AG08395 (cell line): Measurements from ENCODE around the gene LAP3.

ENCODE experiments used
- DNase-seq: peaks from one replicate; pipeline ENCODE4 v3.0.0; 2012; ENCODE audit warnings: mixed read lengths, low spot score

The LAP3 gene

DNA sequence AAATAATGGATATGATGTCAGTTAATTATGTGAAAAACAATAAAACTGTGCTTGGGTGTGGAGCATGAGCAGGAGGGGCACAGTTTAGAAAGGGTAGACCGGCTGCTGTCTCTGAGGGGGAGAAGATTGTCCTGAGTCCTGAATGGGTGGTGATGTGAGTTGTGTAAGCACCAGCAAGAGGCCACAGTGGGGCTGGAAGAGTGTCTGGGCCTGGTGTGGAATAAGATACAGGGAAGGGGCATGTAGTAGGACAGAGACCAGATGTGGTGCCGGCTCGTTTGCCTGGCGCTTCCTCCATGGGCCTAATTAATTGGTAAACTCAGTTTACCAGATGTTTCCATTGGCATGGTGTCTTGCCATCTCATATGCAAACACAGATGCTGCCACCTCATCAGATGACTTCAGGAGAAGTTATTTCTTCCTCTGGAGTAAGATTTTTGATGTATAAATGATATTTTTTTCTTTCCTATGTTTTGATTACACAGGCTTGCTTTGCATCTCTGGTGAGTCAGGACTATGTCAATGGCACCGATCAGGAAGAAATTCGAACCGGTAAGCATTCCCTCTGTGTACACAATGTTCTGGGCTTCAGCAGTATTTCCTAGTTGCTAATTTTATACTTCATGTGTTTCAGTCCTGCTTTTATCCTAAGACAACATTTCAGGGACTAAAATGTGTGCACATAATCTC is 42.6 kb downstream of the LAP3 start:
- no peak for DNase-seq

DNA sequence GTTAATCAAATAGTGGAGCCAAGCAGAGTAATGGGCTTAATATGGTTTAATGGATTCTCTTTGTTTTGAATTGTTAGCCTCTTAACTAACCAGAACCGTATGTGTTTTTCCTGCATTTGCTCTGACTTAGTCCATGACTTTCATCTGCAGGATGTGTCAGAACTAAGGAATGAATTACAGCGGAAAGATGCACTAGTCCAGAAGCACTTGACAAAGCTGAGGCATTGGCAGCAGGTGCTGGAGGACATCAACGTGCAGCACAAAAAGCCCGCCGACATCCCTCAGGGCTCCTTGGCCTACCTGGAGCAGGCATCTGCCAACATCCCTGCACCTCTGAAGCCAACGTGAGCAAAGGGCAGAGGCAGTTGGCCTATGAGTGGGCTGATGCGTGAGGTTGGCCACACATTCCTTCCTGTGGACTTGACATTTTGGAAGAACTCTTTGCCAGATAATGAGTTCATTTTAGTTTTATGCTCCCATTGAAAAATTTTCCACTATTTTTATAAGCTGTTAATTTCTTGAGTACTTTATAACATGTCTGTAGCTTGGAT is 46.5 kb downstream of the LAP3 start:
- peak; percentile 57 for DNase-seq

DNA sequence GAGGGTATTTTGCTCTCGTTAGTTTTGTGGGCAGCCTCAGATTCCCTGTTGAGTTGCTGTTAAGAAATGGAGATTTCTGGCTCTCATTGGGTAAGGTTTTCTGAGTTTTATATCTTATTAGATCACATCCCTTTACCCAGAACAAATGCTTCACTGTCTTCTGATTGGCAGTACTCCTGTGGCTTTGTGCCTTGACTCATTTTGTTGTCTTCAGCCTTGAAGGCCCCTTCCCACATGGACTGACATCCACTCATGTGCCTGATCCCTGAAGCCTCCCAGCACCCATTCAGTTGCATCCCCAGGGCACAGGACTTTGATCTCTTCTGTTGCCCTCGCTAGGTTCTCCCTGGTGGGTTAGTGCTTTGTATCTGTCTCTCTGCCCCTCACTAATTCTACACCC is 47.8 kb downstream of the LAP3 start:
- no peak for DNase-seq

DNA sequence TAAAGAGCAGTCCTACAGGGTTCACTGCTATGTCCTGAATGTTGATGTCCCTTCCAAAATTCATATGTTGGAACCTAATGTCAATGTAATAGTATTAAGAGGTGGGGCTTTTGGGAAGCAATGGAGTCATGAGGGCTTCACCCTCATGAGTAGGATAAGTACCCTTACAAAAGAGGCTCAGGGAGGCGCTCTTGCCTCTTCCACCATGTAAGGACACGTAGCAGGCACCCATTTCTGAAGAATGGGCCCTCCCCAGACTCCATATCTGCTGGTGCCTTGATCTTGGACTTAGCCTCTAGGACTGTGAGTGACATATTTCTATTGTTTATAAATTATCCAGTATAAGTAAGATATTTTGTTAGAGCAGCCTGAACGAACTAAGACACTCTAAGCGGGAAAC is 53.2 kb downstream of the LAP3 start:
- DNase-seq = no peak

DNA sequence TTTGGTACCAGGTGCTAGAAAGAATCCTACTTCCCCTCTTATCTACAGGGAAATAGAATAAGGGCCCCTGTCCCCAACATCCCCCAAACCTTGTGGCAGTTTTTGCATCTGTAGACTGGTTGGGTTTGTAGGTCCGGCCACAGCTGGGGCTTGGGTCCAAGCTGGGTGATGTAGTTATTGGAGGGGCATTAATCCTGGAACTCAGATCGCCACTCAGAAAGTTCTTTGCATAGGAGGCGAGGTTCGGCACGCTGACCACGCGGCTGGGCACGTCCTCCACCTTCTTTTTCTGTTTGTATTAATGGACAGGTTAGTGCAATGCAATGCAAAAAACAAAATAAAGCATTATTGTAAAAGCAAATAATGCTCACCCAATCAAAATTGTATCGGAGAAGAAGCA is 56.6 kb downstream of the LAP3 start:
- no peak for DNase-seq

DNA sequence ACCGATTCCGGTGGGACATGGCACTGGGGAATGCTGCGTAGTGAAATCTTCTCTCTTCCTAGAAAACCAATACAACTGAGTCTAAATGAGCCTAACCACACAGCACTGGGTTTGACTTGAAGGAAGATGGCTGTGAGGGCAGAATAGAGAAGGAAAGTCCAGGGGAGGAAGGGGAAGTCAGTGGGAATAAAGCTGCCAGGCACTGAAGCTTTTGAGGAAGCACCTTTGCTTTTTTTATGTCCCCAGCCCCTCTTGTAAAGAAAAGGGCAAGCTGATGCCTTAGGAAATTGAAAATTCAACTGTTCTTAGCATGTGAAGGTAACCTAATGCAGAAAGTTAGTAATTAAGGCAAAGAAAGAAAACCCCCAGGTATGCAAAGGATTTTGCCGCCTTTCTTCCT is 58.1 kb downstream of the LAP3 start:
- no peak for DNase-seq

DNA sequence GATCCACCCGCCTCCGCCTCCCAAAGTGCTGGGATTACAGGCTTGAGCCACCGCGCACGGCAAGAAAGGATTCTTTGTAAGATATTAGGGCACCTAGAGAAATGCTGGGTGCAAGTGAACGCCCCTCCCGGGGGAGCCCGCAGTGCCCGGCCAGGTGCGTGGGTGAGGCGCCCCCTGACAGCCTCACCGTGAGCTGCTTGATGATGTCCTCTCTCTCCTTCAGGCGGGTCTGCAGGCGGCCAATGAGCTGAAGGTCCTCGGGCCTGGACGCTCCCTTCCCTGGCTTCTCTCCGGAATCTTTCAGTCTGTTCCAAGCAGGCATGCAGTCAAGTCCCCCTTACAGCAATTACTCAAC is 59.3 kb downstream of the LAP3 start:
- no peak for DNase-seq

DNA sequence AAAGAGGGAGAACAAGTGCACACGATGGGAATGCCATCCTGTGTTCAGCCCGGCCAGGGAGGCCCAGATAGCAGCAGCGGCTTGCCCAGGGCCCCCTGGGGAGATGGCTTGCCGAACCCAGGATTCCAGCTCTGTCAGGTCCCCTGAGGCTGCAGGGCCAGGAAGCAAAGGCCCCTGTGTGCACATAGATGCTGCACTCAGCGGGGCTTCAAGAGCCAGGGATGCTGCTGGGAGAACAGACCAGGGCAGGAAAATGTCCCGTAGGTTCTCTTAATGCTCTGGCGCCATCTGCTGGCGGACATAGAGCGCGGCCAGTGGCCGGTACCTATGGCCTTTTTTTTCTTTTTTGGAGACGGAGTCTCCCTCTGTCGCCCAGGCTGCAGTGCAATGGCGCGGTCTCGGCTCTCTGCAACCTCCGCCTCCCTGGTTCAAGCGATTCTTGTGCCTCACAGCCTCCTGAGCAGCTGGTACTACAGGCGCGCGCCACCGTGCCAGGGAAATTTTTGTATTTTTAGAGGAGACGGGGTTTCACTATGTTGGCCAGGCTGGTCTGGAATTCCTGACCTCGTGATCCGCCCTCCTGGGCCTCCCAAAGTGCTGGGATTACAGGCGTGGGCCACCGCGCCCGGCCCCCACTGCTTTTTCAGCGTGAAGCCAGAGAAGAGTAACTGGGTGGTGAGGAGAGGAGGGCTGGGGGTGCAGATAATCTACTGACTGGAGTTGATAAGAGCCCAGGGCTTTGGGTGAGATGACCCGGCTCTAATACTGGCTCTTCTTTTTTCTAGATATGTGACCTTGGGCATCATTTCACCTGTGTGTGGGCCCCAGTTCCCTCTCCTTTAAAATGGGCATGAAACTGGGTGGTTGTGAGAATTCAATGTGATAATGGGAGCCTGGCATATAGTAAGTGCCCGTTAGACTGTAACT is 60.0 kb downstream of the LAP3 start:
- peak; percentile 87 for DNase-seq

DNA sequence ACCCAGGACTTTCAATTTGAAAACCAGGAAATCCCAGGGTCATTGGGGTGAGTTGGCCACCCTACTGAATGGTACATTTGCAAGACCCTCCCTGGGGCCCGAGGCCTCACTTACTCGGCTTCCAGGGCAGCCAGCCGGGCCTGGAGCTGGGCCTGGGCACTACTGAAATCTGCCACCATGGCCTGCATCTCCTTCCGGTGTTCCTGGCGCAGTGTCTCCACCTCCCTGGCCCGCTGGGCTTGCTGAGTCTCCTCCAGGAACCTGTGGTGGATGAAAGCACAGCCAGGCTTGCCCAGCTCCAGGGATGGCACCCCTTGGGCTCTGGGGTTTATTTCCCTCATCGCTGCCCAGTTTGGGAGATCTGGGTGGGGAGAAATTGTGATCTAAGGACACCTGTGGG is 62.1 kb downstream of the LAP3 start:
- no peak for DNase-seq

DNA sequence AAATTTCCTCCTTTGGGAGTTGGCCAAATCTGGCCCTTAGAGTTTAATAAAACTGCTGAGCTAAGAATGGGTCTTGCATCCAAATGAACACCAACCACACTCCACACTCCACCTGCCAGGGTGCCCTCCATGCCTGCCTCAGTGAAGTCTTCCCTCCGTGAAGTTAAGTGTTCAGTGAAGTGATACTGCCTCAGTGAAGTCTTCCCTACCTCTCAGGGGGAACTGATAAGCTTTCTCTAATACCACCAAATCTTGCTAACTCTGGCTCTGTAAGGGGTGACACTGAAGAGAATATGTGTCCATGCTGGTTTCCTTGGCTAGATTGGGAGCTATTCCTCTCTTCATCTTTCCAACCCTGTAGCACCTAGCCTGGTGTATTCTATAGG is 65.4 kb downstream of the LAP3 start:
- DNase-seq = no peak

DNA sequence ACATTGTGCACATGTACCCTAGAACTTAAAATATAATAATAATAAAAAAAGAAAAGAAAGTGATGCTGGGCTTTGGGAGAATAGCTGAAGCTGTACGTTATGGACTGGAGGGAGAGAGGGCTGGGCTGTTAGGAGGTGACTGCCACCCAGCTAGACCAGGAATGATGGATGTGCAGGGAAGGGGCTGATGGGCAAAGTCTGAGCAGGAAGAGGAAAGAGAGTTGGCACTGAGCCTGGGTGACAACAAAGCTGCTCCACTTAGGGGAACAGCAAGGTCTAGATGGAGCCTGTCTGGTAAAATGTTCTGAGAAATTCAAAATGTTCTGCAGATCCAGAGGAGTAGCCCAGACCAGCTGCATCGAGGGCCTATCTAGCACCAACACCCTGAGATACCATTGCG is 69.7 kb downstream of the LAP3 start:
- no peak for DNase-seq

DNA sequence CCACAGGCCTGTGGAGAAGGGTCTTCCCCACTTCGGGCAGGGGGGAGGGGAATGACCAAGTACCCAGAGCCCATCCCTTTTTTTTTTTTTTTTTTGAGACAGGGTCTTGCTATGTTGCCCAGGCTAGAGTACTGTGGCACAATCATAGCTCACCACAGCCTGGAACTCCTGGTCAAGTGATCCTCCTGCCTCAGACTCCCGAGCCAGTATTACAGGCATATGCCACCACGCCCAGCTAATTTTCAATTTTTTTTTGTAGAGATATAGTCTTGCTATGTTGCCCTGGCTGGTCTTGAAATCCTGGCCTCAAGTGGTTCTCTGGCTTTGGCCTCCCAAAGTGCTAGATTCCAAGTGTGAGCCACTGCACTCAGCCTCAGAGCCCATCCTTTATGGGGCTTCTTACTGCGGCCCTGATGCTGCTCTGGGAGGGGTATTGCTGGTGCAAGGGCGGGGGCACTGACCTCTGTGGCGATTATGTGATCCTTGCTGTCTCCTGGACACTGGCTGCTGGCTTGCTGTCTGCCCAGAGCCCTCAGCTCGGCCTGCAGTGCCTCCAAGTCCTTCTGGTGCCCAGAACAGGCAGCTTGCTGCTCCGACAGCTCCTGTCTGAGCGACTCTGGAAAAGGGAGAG is 70.3 kb downstream of the LAP3 start:
- DNase-seq = no peak

DNA sequence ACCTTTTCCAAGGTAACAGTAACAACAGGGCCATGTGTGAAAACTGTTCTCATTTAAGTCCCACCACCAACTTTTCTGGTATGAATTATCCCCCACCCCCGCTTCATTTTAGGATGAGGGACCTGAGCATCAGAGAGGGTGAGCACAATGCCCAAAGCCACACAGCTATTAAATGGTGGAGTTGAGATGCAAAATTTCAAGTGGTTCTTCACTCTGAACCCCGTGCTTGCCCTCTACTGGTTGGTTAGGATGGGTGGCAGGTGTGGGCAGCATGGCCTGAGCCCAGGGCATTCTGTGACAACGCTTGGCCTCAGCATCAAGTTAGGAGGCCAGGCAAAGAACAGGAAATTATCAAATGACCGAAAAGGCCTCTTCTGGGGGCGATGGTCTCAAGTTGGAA is 70.9 kb downstream of the LAP3 start:
- DNase-seq = no peak

DNA sequence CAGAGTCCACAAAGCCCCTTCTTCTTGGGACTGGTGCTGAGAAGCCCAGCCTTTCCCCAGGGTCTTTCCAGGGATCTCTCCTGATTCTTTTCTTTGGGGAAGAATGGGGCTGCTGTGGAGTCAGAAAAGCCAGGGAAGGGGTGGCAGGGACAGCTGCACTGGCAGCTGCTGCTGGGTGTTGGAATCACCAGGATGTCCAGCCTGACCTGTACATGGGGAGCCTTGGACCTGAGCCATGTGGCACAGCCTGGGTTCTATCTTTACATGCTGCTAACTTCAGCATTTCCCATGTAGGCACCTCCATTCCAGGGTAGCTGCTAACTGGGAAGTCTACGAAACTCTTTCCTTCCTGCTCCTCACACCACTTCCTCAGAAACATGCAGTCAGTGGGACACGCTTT is 73.4 kb downstream of the LAP3 start:
- DNase-seq = no peak

DNA sequence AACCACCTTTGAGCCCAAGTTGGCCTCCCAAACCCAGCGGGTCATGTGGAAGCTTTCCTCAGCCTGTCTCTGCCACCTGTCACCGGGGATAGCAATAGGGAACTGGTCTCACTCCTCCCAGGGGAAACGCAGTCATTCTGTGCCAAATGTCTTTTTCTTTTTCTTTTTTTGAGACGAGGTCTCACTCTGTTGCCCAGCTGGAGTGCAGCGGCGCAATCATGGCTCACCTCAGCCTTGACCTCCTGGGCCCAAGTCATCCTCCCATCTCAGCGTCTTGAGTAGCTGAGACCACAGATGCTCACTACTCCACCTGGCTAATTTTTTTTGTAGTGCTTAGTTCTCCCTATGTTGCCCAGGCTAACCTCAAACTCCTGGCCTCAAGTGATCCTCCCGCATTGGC is 77.7 kb downstream of the LAP3 start:
- DNase-seq = no peak

DNA sequence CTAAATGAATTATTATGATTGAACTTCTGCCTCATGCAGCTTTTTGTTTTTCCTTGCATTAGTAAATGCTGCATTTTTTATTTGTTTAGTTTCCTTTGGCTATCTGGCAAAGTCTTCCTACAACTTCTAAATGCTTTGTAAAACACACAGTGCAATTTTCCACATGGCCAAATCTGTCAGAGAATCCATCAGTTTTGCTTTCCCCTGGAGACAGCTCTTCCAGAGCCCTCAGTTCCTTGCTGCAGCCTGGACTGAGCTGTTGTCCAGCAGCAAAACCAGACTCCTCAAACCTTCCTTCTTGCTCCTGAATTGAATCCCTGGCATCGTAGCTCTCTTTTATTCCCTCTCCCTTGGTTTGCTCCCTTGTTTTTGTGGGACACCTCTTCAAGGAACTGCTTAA is 80.1 kb downstream of the LAP3 start:
- DNase-seq = no peak
